Measurements from ENCODE around the gene KRT80. TPM values are rescaled to one million over a fixed set of nuclear protein-coding genes. Genes with fewer than 3 reads are reported as not detected.

Gene KRT80
- total RNA-seq, 4 donors from 2014 or later, result 0.16 to 0.54 (median 0.31) TPM; not detected in 1

DNA sequence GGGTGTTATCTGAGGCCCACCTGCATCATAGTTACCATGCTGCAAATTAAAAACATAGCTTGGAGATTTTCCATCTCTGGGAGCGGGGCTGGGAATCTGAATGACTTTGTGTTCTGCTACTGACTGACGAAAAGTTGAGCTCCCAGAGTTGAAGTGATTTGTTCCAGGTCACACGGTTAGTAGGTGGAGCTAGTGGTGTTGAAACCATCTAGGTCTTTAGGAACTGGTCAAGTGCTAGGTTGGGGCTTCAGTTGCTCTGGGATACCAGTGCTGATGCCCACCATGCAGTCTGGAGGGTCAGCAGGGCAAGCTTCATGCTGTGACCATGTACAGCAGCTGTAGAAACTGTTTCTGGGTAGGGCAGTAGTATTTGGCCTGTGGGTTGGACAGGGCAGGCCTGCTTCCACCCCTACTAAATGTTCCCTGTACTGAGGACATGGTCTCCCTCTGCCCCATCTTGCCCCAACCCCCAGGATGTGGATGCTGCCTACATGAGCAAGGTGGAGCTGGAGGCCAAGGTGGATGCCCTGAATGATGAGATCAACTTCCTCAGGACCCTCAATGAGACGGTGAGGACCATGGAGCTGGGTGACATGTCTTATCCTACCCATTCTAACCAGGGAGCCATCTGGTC, 46.5 kb upstream of the KRT80 start:
- no peak overlapping the region for H3K27ac ChIP-seq
- 75% methylated on average over 3 of the region's 4 CpGs; no CpG with 5 or more reads in 1 of the 2 donors for WGBS, 2 donors (ENCODE audit: low coverage in 1 of 2)

GRCh38 chr12:52236386-52237050, 44.7 kb upstream of the KRT80 start:
- Histone ChIP-seq H3K27ac (no peak overlapping the region), H3K9me3 (no peaks in the 10 kb centered on the region), H3K4me1 (peaks cover 0 to 17% (median 7%) of the 10 kb centered on the region in 3 donors), H3K4me3 (no peak overlapping the region), H3K36me3 (no peaks in the 10 kb centered on the region), H3K27me3 (peaks cover 37% of the 10 kb centered on the region)
- no peak for ATAC-seq
- TF ChIP-seq POLR2A (IDR thresholded peaks at IDR 0.05), result no peak
- no peak for TF ChIP-seq EP300 (IDR thresholded peaks at IDR 0.05)
- TF ChIP-seq, protein P1, sequence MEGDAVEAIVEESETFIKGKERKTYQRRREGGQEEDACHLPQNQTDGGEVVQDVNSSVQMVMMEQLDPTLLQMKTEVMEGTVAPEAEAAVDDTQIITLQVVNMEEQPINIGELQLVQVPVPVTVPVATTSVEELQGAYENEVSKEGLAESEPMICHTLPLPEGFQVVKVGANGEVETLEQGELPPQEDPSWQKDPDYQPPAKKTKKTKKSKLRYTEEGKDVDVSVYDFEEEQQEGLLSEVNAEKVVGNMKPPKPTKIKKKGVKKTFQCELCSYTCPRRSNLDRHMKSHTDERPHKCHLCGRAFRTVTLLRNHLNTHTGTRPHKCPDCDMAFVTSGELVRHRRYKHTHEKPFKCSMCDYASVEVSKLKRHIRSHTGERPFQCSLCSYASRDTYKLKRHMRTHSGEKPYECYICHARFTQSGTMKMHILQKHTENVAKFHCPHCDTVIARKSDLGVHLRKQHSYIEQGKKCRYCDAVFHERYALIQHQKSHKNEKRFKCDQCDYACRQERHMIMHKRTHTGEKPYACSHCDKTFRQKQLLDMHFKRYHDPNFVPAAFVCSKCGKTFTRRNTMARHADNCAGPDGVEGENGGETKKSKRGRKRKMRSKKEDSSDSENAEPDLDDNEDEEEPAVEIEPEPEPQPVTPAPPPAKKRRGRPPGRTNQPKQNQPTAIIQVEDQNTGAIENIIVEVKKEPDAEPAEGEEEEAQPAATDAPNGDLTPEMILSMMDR (IDR thresholded peaks at IDR 0.05), result no peak
- no peak for TF ChIP-seq POLR2AphosphoS5 (IDR thresholded peaks at IDR 0.05)
- 60 to 100% methylated on average over 1 of the region's 3 CpGs for WGBS, 2 donors (ENCODE audit: low coverage in 1 of 2)

More for the DNA sequence above, 46.5 kb upstream of the KRT80 start:
- H3K9me3 ChIP-seq, result no peaks in the 10 kb centered on the region
- no peak overlapping the region for H3K4me3 ChIP-seq
- ATAC-seq, result no peak
- H3K4me1 ChIP-seq, result peaks cover 0 to 11% (median under 1%) of the 10 kb centered on the region in 3 donors
- H3K27me3 ChIP-seq, result peaks cover 19% of the 10 kb centered on the region
- TF ChIP-seq POLR2AphosphoS5 (IDR thresholded peaks at IDR 0.05), result no peak
- TF ChIP-seq POLR2A (IDR thresholded peaks at IDR 0.05), result no peak
- TF ChIP-seq EP300 (IDR thresholded peaks at IDR 0.05), result no peak
- TF ChIP-seq, protein P1 (IDR thresholded peaks at IDR 0.05), result no peak
- H3K36me3 ChIP-seq, result no peaks in the 10 kb centered on the region

DNA sequence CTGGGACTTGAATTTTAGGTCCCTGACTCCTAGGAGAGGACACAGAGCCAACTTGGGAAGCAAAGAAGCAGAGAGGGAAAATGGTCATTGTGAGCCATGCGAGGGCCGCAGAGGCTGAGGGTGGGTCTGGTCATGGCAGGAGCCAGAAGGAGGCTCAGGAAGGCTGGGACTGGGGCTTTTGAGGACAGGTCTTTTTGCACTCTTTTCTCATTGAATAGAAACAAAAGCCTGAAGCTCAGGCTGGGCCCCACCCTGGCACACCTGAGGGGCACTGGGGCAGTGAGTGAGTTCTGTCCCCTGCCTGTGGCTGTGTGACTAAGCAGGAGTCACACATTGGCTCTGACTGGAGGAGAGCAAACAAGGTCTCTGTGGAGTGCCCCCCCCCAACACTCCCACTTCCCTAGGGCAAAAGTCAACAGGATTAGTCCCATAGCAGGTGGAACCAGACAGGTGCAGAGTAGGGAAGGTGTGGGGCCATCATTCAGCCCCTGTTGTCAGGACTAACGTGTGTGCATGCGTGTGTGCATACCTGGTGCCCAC, 44.1 kb upstream of the KRT80 start:
- TF ChIP-seq, protein P1 (IDR thresholded peaks at IDR 0.05), result no peak
- no peak for TF ChIP-seq POLR2AphosphoS5 (IDR thresholded peaks at IDR 0.05)
- no peak for TF ChIP-seq EP300 (IDR thresholded peaks at IDR 0.05)
- no peak for TF ChIP-seq POLR2A (IDR thresholded peaks at IDR 0.05)
- Histone ChIP-seq H3K27me3 (peaks cover 43% of the 10 kb centered on the region), H3K4me3 (no peak overlapping the region), H3K4me1 (peaks cover 0 to 17% (median 7%) of the 10 kb centered on the region in 3 donors), H3K9me3 (no peaks in the 10 kb centered on the region), H3K27ac (no peak overlapping the region), H3K36me3 (no peaks in the 10 kb centered on the region)
- no peak for ATAC-seq
- WGBS, 2 donors (ENCODE audit: low coverage in 1 of 2), result 90% methylated on average over 2 of the region's 4 CpGs; no CpG with 5 or more reads in 1 of the 2 donors

- Histone ChIP-seq H3K4me3 (no peak overlapping the region), H3K36me3 (no peaks in the 10 kb centered on the region), H3K27ac (no peak overlapping the region), H3K4me1 (peaks cover 0 to 17% (median 7%) of the 10 kb centered on the region in 3 donors), H3K27me3 (peaks cover 49% of the 10 kb centered on the region), H3K9me3 (no peaks in the 10 kb centered on the region)
- no peak for ATAC-seq
- 80% methylated on average over 5 of the region's 15 CpGs; no CpG with 5 or more reads in 1 of the 2 donors for WGBS, 2 donors (ENCODE audit: low coverage in 1 of 2)
- TF ChIP-seq EP300 (IDR thresholded peaks at IDR 0.05), result no peak
- no peak for TF ChIP-seq POLR2AphosphoS5 (IDR thresholded peaks at IDR 0.05)
- TF ChIP-seq, protein P1 (IDR thresholded peaks at IDR 0.05), result no peak
- TF ChIP-seq POLR2A (IDR thresholded peaks at IDR 0.05), result no peak
Measured at GRCh38 chr12:52235001-52235764, 43.4 kb upstream of the KRT80 start.
